ES-I3 (cell line): ENCODE measurements around the gene RGL4.
"Not testable (repeated sequence)": the region's sequence is repeated elsewhere in the genome, so short reads cannot be mapped to it uniquely, and the experiment has no call there.

Experiments used
- H3K36me3 ChIP-seq: 2 replicates; pipeline ENCODE4 v1.6.1; 2013; ENCODE audit warnings: mild to moderate bottlenecking, low read length, control low read depth, moderate library complexity; ENCODE audit not compliant: insufficient read depth
- H3K4me1 ChIP-seq: 2 replicates; pipeline ENCODE4 v1.6.1; 2013; ENCODE audit warnings: mild to moderate bottlenecking, control low read depth, low read length; ENCODE audit not compliant: insufficient read depth
- H3K9ac ChIP-seq: 2 replicates; pipeline ENCODE4 v1.6.1; 2013; ENCODE audit warnings: low read depth, mild to moderate bottlenecking, low read length, moderate library complexity
- H3K9me3 ChIP-seq: 2 replicates; pipeline ENCODE4 v1.6.1; 2013; ENCODE audit warnings: mild to moderate bottlenecking, low read length, moderate library complexity; ENCODE audit not compliant: control insufficient read depth, insufficient read depth

The RGL4 gene

GRCh38 chr22:23690713-23691112 is at the start of gene RGL4:
Gene RGL4, plus strand, starts transcription at chr22:23691013. Its CDS starts 1,018 bp downstream, at chr22:23692031.
- Histone ChIP-seq H3K36me3 (peaks cover 11% of the 10 kb centered on the region; the same call in 1 of the 2 replicates), H3K9me3 (no peaks in the 10 kb centered on the region), H3K9ac (no peak within 1 kb of the TSS), H3K4me1 (no peaks in the 10 kb centered on the region)

- H3K9ac ChIP-seq, H3K36me3 ChIP-seq, H3K9me3 ChIP-seq, H3K4me1 ChIP-seq: not testable (repeated sequence)
Observed at GRCh38 chr22:23646526-23646925, 44.3 kb upstream of the RGL4 start.

- Histone ChIP-seq H3K4me1 (no peaks in the 10 kb centered on the region), H3K9ac (no peak overlapping the region), H3K36me3 (no peaks in the 10 kb centered on the region)
Observed at GRCh38 chr22:23649071-23649501, 41.7 kb upstream of the RGL4 start.

GRCh38 chr22:23651676-23652075 is 39.1 kb upstream of the RGL4 start:
- H3K4me1 ChIP-seq = no peaks in the 10 kb centered on the region
- no peak overlapping the region for H3K9ac ChIP-seq
- no peaks in the 10 kb centered on the region for H3K9me3 ChIP-seq
- H3K36me3 ChIP-seq = no peaks in the 10 kb centered on the region

More at GRCh38 chr22:23649071-23649501, 41.7 kb upstream of the RGL4 start:
- no peaks in the 10 kb centered on the region for H3K9me3 ChIP-seq

- no peak overlapping the region for H3K9ac ChIP-seq
- H3K36me3 ChIP-seq = no peaks in the 10 kb centered on the region
- no peaks in the 10 kb centered on the region for H3K9me3 ChIP-seq
Observed at GRCh38 chr22:23652286-23652685, 38.5 kb upstream of the RGL4 start.

GRCh38 chr22:23652711-23653110 is 38.1 kb upstream of the RGL4 start:
- no peaks in the 10 kb centered on the region for H3K36me3 ChIP-seq
- no peaks in the 10 kb centered on the region for H3K9me3 ChIP-seq
- no peaks in the 10 kb centered on the region for H3K4me1 ChIP-seq
- no peak overlapping the region for H3K9ac ChIP-seq

More at GRCh38 chr22:23652286-23652685, 38.5 kb upstream of the RGL4 start:
- H3K4me1 ChIP-seq = no peaks in the 10 kb centered on the region

- Histone ChIP-seq H3K4me1 (no peaks in the 10 kb centered on the region), H3K9ac (no peak overlapping the region), H3K9me3 (no peaks in the 10 kb centered on the region), H3K36me3 (no peaks in the 10 kb centered on the region; the same call in 1 of the 2 replicates)
Observed at GRCh38 chr22:23655891-23656475, 34.8 kb upstream of the RGL4 start.

- no peak overlapping the region for H3K9ac ChIP-seq
- H3K4me1 ChIP-seq = no peaks in the 10 kb centered on the region
- H3K9me3 ChIP-seq = peaks cover 5% of the 10 kb centered on the region; the same call in 1 of the 2 replicates
- no peaks in the 10 kb centered on the region; the same call in 1 of the 2 replicates for H3K36me3 ChIP-seq
Observed at GRCh38 chr22:23657727-23658126, 33.1 kb upstream of the RGL4 start.

GRCh38 chr22:23660381-23660780 is 30.4 kb upstream of the RGL4 start:
- not testable (repeated sequence) for H3K9me3 ChIP-seq, H3K4me1 ChIP-seq, H3K9ac ChIP-seq, H3K36me3 ChIP-seq

GRCh38 chr22:23670378-23671295 is 20.2 kb upstream of the RGL4 start:
- peaks cover 5% of the 10 kb centered on the region; the same call in 1 of the 2 replicates for H3K4me1 ChIP-seq
- H3K36me3 ChIP-seq = no peaks in the 10 kb centered on the region
- H3K9me3 ChIP-seq = no peaks in the 10 kb centered on the region
- H3K9ac ChIP-seq = no peak overlapping the region

- not testable (repeated sequence) for H3K9ac ChIP-seq, H3K9me3 ChIP-seq, H3K4me1 ChIP-seq, H3K36me3 ChIP-seq
Observed at GRCh38 chr22:23671387-23671786, 19.4 kb upstream of the RGL4 start.

GRCh38 chr22:23672307-23673049 is 18.3 kb upstream of the RGL4 start:
- H3K4me1 ChIP-seq, H3K9ac ChIP-seq, H3K36me3 ChIP-seq, H3K9me3 ChIP-seq: not testable (repeated sequence)

- H3K36me3 ChIP-seq = no peaks in the 10 kb centered on the region
Observed at GRCh38 chr22:23673050-23673620, 17.7 kb upstream of the RGL4 start.

More at GRCh38 chr22:23673050-23673620, 17.7 kb upstream of the RGL4 start:
- H3K9me3 ChIP-seq = no peaks in the 10 kb centered on the region
- H3K4me1 ChIP-seq = peaks cover 5% of the 10 kb centered on the region; the same call in 1 of the 2 replicates
- H3K9ac ChIP-seq = no peak overlapping the region
